GM19193 (cell line): ENCODE data around the gene LGR4.

Experiments
- POLR2A ChIP-seq: IDR thresholded peaks from 4 replicates; pipeline ENCODE4 v1.6.1; 2011; ENCODE audit not compliant: insufficient read depth, insufficient read length; ENCODE audit errors: extremely low read depth

Gene LGR4

GRCh38 chr11:27429761-27430393 is 42.7 kb downstream of the LGR4 start:
- no peak for TF ChIP-seq POLR2A

- TF ChIP-seq POLR2A: no peak
Measured at GRCh38 chr11:27427183-27427980, 45.2 kb downstream of the LGR4 start.

GRCh38 chr11:27425814-27426213 is 46.8 kb downstream of the LGR4 start:
- no peak for TF ChIP-seq POLR2A

GRCh38 chr11:27423125-27423524 is 49.5 kb downstream of the LGR4 start:
- TF ChIP-seq POLR2A: no peak

GRCh38 chr11:27421819-27422494 is 50.6 kb downstream of the LGR4 start:
- no peak for TF ChIP-seq POLR2A

- no peak for TF ChIP-seq POLR2A
Measured at GRCh38 chr11:27420722-27421572, 51.6 kb downstream of the LGR4 start.

- no peak for TF ChIP-seq POLR2A
Measured at GRCh38 chr11:27420217-27420616, 52.4 kb downstream of the LGR4 start.

GRCh38 chr11:27418356-27418755 is 54.2 kb downstream of the LGR4 start:
- no peak for TF ChIP-seq POLR2A

GRCh38 chr11:27416568-27417176 is 55.9 kb downstream of the LGR4 start:
- TF ChIP-seq POLR2A: no peak

- TF ChIP-seq POLR2A: no peak
Measured at GRCh38 chr11:27414644-27415043, 57.9 kb downstream of the LGR4 start.

- no peak for TF ChIP-seq POLR2A
Measured at GRCh38 chr11:27413218-27413617, 59.4 kb downstream of the LGR4 start.

- TF ChIP-seq POLR2A: no peak
Measured at GRCh38 chr11:27412192-27412691, 60.3 kb downstream of the LGR4 start.

- no peak for TF ChIP-seq POLR2A
Measured at GRCh38 chr11:27411328-27411727, 61.3 kb downstream of the LGR4 start.

- TF ChIP-seq POLR2A: no peak
Measured at GRCh38 chr11:27410272-27410671, 62.3 kb downstream of the LGR4 start.

GRCh38 chr11:27409742-27410141 is 62.8 kb downstream of the LGR4 start:
- no peak for TF ChIP-seq POLR2A

- TF ChIP-seq POLR2A: no peak
Measured at GRCh38 chr11:27409049-27409448, 63.5 kb downstream of the LGR4 start.
